Glutamatergic neuron (in vitro differentiated cells): ENCODE data around the gene KRTAP1-3. TPM values are rescaled to one million over a fixed set of nuclear protein-coding genes. Genes with fewer than 3 reads are reported as not detected.
"Not testable (repeated sequence)": the region's sequence is repeated elsewhere in the genome, so short reads cannot be mapped to it uniquely, and the experiment has no call there.

ENCODE experiments used
- DNase-seq: peaks from one replicate; pipeline ENCODE4 v3.0.0; 2022
- H3K27ac Mint-ChIP-seq: one replicate; pipeline ENCODE4 v1.8.0; 2020; ENCODE audit warnings: mild to moderate bottlenecking, mixed read lengths, inconsistent platforms; ENCODE audit not compliant: unreplicated experiment
- H3K27me3 Mint-ChIP-seq: one replicate; pipeline ENCODE4 v1.8.0; 2020; ENCODE audit warnings: mild to moderate bottlenecking, moderate library complexity, mixed read lengths, inconsistent platforms; ENCODE audit not compliant: unreplicated experiment
- H3K36me3 Mint-ChIP-seq: one replicate; pipeline ENCODE4 v1.8.0; 2020; ENCODE audit warnings: mild to moderate bottlenecking, mixed read lengths, inconsistent platforms; ENCODE audit not compliant: unreplicated experiment
- H3K4me1 Mint-ChIP-seq: one replicate; pipeline ENCODE4 v1.8.0; 2020; ENCODE audit warnings: mild to moderate bottlenecking, low read depth, mixed read lengths, inconsistent platforms; ENCODE audit not compliant: unreplicated experiment
- H3K4me3 Mint-ChIP-seq: one replicate; pipeline ENCODE4 v1.8.0; 2020; ENCODE audit warnings: mild to moderate bottlenecking, mixed read lengths, inconsistent platforms; ENCODE audit not compliant: unreplicated experiment
- H3K9me3 Mint-ChIP-seq: one replicate; pipeline ENCODE4 v1.8.0; 2020; ENCODE audit warnings: mild to moderate bottlenecking, moderate library complexity, mixed read lengths, inconsistent platforms; ENCODE audit not compliant: unreplicated experiment
- CTCF ChIP-seq: fragments of 200-600 bp; sonication (generic); IDR thresholded peaks from one replicate; pipeline ENCODE4 v1.5.0; 2021; ENCODE audit not compliant: partially characterized antibody, unreplicated experiment
- total RNA-seq: library from RNA; stranded (reverse); fragmentation: NEBNext Ultra II Directional; extraction: Animal tissue kit (Norgen Biotek cat#: 25700); gene quantifications from one replicate; pipeline ENCODE4 v1.2.1, GENCODE V29; 2021; ENCODE audit not compliant: unreplicated experiment

Gene KRTAP1-3
- total RNA-seq, 1 donor from 2014 or later, result not detected

DNA sequence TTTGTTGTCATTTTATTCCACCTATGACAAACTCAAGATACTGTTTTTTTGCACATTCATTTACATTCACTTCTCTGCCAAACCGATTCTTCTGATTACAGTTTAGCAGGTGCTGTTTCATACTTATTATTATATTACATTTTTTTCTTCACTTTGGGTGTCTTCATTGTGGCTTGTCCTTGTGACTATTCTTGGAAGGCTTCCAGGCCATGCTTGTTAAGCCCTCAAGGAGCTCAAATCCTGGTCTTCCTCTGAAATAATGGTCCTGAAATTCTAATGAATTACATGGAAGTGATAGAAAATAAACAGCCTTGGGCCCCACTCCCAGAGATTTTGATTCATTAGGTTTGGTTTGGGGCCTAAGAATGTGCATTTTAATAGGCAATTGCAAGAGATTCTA, 29.6 kb upstream of the KRTAP1-3 start:
- no peak for TF ChIP-seq CTCF
- H3K9me3 Mint-ChIP-seq, result peaks cover 2% of the 10 kb centered on the region
- no peaks in the 10 kb centered on the region for H3K4me1 Mint-ChIP-seq
- no peak overlapping the region for H3K4me3 Mint-ChIP-seq
- H3K36me3 Mint-ChIP-seq, result peaks cover 5% of the 10 kb centered on the region
- no peak overlapping the region for H3K27ac Mint-ChIP-seq
- H3K27me3 Mint-ChIP-seq, result no peaks in the 10 kb centered on the region
- DNase-seq, result no peak

DNA sequence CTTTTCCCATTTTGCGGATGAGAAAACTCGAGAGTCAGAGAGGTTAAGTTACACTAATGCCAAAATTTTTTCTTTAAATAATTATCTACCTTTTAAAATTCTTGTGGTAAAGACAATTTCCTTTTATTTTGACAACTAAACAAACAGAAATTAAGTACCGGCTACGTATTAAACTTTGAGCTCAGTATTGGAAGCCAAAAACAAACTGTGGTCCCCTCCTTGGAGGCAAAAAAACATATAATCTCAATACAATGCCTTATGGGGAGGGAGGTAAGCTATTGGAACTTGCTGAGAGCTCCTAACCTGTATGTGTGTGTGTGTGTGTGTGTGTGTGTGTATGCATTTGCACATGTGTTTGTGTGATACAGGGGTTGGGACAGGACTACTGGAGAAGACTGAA, 28.8 kb upstream of the KRTAP1-3 start:
- Mint-ChIP-seq H3K4me3 (no peak overlapping the region), H3K36me3 (peaks cover 5% of the 10 kb centered on the region), H3K27ac (no peak overlapping the region), H3K9me3 (peaks cover 2% of the 10 kb centered on the region), H3K27me3 (no peaks in the 10 kb centered on the region), H3K4me1 (no peaks in the 10 kb centered on the region)
- DNase-seq, result no peak
- TF ChIP-seq CTCF, result no peak

- H3K4me1 Mint-ChIP-seq, result no peaks in the 10 kb centered on the region
- no peak for DNase-seq
Observed at GRCh38 chr17:41061964-41062363, 27.3 kb upstream of the KRTAP1-3 start.

DNA sequence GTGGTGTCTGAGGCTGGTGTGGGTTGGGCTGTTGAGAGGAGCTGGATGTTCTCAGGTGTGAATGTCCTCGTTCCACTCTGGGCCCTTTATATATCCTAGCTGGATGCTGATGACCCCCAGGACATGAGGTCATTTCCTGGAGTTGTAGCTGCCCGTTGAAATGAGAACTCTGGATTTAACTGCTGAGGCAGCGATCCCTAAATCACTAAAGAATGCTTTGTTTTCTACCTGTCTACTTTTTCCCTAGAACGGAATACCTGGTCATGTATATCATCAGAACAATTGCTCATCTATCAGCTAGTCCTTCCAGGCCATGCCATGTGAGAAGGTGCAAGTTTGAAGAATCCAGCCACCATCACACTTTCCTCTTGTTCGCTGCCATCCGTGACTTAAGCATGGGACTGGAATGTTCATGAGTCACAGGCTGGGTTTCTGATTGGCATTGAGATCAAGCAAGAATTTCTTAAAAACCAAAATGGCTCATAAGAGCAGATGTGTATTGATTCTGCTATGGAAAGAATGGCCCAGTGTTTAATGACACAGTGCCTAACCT, 25.5 kb upstream of the KRTAP1-3 start, which contains the start of gene KRTAP2-3:
Gene KRTAP2-3 (minus strand): TSS at position 63 of the 553 bp plus-strand sequence. CDS start 64 bp downstream, outside the sequence.
- Mint-ChIP-seq H3K27ac (no peak within 1 kb of the TSS), H3K4me1 (no peaks in the 10 kb centered on the region), H3K36me3 (peaks cover 5% of the 10 kb centered on the region), H3K4me3 (no peak within 1 kb of the TSS), H3K27me3 (no peaks in the 10 kb centered on the region), H3K9me3 (peaks cover 2% of the 10 kb centered on the region)
- no peak for TF ChIP-seq CTCF
- no peak for DNase-seq

More at GRCh38 chr17:41061964-41062363, 27.3 kb upstream of the KRTAP1-3 start:
- Mint-ChIP-seq H3K27me3 (no peaks in the 10 kb centered on the region), H3K36me3 (peaks cover 9% of the 10 kb centered on the region), H3K9me3 (peaks cover 2% of the 10 kb centered on the region), H3K4me3 (no peak overlapping the region), H3K27ac (no peak overlapping the region)
- no peak for TF ChIP-seq CTCF

GRCh38 chr17:41059276-41060051, 24.8 kb upstream of the KRTAP1-3 start:
- not testable (repeated sequence) for H3K9me3 Mint-ChIP-seq, H3K27me3 Mint-ChIP-seq, H3K27ac Mint-ChIP-seq, H3K4me3 Mint-ChIP-seq, H3K4me1 Mint-ChIP-seq, DNase-seq, H3K36me3 Mint-ChIP-seq
